ENCODE measurements around the gene ZFP30.

ZFP30 gene

DNA sequence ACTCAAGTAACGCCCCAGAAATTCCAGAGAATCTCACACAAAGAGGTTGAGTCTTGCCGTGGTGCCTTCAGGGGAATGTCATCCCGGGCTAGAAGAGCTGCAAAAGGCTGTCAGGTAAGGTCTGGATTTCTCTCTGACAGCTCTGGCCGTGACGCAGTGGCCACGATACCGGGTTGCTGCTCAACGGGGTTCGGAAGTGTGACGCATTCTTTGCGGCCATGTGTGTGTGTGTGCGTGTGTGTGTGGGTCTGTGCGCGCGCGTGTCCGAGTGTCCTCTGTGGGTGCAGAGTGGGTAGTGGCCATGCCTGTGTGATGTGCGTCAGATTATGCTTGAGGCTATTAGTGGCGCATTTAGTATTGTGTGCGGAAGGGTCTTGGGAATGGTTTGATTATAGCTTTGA is 60.3 kb downstream of the ZFP30 start:
- TF ChIP-seq, protein P1, sequence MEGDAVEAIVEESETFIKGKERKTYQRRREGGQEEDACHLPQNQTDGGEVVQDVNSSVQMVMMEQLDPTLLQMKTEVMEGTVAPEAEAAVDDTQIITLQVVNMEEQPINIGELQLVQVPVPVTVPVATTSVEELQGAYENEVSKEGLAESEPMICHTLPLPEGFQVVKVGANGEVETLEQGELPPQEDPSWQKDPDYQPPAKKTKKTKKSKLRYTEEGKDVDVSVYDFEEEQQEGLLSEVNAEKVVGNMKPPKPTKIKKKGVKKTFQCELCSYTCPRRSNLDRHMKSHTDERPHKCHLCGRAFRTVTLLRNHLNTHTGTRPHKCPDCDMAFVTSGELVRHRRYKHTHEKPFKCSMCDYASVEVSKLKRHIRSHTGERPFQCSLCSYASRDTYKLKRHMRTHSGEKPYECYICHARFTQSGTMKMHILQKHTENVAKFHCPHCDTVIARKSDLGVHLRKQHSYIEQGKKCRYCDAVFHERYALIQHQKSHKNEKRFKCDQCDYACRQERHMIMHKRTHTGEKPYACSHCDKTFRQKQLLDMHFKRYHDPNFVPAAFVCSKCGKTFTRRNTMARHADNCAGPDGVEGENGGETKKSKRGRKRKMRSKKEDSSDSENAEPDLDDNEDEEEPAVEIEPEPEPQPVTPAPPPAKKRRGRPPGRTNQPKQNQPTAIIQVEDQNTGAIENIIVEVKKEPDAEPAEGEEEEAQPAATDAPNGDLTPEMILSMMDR (IDR thresholded peaks at IDR 0.05), result no peak
- peak overlapping the region; percentile 85 to 87 for H3K27ac ChIP-seq

DNA sequence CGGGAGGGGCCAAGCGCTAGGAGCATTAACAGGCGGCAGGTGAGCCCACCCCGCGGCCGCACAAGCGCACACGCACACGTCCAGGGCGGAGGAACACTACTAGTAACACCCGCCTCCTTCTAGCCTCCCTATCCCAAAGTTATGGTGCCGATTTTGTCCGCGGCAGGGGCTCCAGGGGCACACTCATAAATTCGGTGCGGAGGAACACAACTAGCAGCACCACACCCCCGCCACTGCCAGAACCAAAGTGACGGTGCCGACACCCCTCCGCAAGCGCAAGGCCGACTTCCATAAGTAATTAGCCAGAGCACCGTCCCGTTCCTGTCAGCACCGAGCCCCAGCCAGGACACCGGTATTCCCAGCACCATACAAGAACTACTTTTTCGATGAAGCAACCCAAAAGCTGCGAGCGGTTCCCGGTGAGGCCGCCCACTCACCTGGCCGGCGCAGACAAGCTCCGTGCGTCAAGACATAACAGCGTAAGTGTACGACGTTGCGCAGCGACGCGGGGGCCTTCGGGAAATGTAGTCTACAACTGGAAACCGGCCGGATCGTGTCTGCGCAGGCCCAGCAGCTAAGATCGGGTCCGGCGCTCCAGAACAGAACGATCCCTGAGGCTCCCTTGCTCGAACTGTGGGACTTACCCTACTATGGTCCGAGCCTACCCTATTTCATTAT is 60.8 kb downstream of the ZFP30 start, which contains the start of the genes ZNF540 and ZNF571:
TSS of gene ZNF540 (plus strand) at position 573 of the 678 bp plus-strand sequence. CDS start 3,572 bp downstream, outside the sequence.
TSS of gene ZNF571 (minus strand) at position 489 of the 678 bp plus-strand sequence. CDS start 8,116 bp downstream, outside the sequence.
- peak; percentile 94 for DNase-seq (ENCODE audit: low spot score)
- H3K27ac ChIP-seq, result peak within 1 kb of the TSS; percentile 85 to 87

More for the DNA sequence above, 60.3 kb downstream of the ZFP30 start:
- H3K4me3 ChIP-seq, result peak overlapping the region; percentile 75
- peak; percentile 81 for DNase-seq (ENCODE audit: low spot score)

DNA sequence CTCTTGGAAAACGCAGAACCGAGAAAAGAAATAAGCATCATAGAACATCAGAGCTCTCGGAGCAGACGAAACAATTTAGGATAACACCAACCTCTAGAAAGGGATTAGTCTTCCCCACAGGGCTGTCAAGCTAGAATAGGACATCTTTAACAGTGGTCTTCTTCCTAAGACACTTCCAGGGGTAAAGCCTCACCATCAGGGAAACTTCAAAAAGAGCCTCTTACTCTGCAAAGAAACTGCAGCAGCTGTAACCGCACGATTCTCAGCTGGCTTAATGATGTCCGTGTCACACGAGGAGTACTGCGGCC is 61.3 kb downstream of the ZFP30 start:
- TF ChIP-seq, protein P1 (IDR thresholded peaks at IDR 0.05), result no peak
- H3K4me3 ChIP-seq, result peak overlapping the region; percentile 75
- DNase-seq (ENCODE audit: low spot score), result no peak
- H3K27ac ChIP-seq, result peak overlapping the region; percentile 85 to 87

More for the DNA sequence above, 60.8 kb downstream of the ZFP30 start, which contains the start of the genes ZNF540 and ZNF571:
- TF ChIP-seq, protein P1 (IDR thresholded peaks at IDR 0.05), result no peak
- peak within 1 kb of the TSS; percentile 75 for H3K4me3 ChIP-seq

- Histone ChIP-seq H3K4me3 (no peak overlapping the region), H3K27ac (no peak overlapping the region)
- TF ChIP-seq, protein P1 (IDR thresholded peaks at IDR 0.05), result no peak
- no peak for DNase-seq (ENCODE audit: low spot score)
Measured at GRCh38 chr19:37583340-37583739, 71.9 kb downstream of the ZFP30 start.

DNA sequence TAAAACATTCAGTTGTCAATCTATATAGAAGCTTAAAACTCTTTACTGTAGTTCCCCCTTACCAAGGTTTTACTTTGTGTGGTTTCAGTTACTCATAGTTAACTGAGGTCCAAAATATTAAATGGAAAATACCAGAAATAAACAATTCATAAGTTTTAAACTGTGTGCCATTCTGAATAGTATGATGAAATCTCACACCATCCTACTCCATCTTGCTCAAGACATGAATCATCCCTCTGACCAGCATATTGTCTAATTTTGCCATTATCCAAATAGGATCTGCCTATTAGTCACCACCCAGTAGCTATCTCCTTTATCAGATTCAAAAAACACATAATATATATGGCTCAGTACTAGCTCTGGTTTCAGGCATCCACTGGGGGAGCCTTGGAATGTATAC is 83.1 kb downstream of the ZFP30 start:
- Histone ChIP-seq H3K4me3 (no peak overlapping the region), H3K27ac (no peak overlapping the region)

DNA sequence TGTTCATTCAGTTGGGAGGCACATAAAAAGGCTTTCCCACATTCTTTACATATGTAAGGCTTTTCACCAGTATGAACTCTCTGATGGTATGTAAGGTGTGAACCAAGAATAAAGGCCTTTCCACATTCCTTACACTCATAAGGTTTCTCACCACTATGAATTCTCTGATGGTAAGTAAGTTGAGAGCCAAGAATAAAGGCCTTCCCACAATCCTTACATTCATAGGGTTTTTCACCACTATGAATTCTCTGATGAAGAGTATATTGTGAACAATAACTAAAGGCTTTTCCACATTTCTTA is 89.9 kb downstream of the ZFP30 start:
- no peak for DNase-seq (ENCODE audit: low spot score)
- peak overlapping the region; percentile 18 for H3K4me3 ChIP-seq
- no peak overlapping the region for H3K27ac ChIP-seq
- TF ChIP-seq, protein P1 (IDR thresholded peaks at IDR 0.05), result no peak

More for the DNA sequence above, 83.1 kb downstream of the ZFP30 start:
- TF ChIP-seq, protein P1 (IDR thresholded peaks at IDR 0.05), result no peak
- DNase-seq (ENCODE audit: low spot score), result no peak
